Fibroblast of lung (primary cell): ENCODE data around the gene EPHB4. TPM values are rescaled to one million over a fixed set of nuclear protein-coding genes. Genes with fewer than 3 reads are reported as not detected.

Source experiments
- DNase-seq, 2 donors: peaks; one replicate each; pipeline versions ENCODE4 v3.0.0 to v3.0.0-alpha.2; 2010; ENCODE audit warnings: low read depth in 2 of 2
- H2AFZ ChIP-seq: 2 replicates; pipeline ENCODE4 v1.5.1; 2012; ENCODE audit warnings: low read length, control low read depth, inconsistent platforms
- H3K27ac ChIP-seq: 2 replicates; pipeline ENCODE4 v1.5.1; 2011; ENCODE audit warnings: low read length, control low read depth; ENCODE audit not compliant: insufficient read depth
- H3K27me3 ChIP-seq: 2 replicates; pipeline ENCODE4 v1.5.1; 2011; ENCODE audit warnings: mild to moderate bottlenecking, low read length; ENCODE audit not compliant: control insufficient read depth, insufficient read depth
- H3K36me3 ChIP-seq: 2 replicates; pipeline ENCODE4 v1.5.1; 2011; ENCODE audit warnings: low read length; ENCODE audit not compliant: control insufficient read depth, insufficient read depth
- H3K4me1 ChIP-seq: 2 replicates; pipeline ENCODE4 v1.5.1; 2011; ENCODE audit warnings: low read length; ENCODE audit not compliant: control insufficient read depth, insufficient read depth; ENCODE audit errors: extremely low read depth
- H3K4me2 ChIP-seq: 2 replicates; pipeline ENCODE4 v1.5.1; 2011; ENCODE audit warnings: low read length, control low read depth; ENCODE audit not compliant: insufficient read depth; ENCODE audit errors: extremely low read depth
- H3K4me3 ChIP-seq, 4 experiments: fragments of 200-600 bp in 1 of 4; sonication (generic) in 1 of 4; replicated peaks in 1 of 4; 2 replicates each; pipeline ENCODE4 v1.5.1; 2011 to 2016; ENCODE audit warnings: low read length in 4 of 4, low read depth in 3 of 4, mild to moderate bottlenecking in 3 of 4, control low read depth in 2 of 4, inconsistent platforms in 1 of 4, mixed read lengths in 1 of 4; ENCODE audit not compliant: insufficient read depth in 1 of 4; ENCODE audit errors: control extremely low read depth in 1 of 4
- H3K79me2 ChIP-seq: 2 replicates; pipeline ENCODE4 v1.5.1; 2012; ENCODE audit warnings: mild to moderate bottlenecking, low read length, inconsistent platforms; ENCODE audit not compliant: control insufficient read depth, insufficient read depth
- H3K9ac ChIP-seq: 2 replicates; pipeline ENCODE4 v1.5.1; 2011; ENCODE audit warnings: mild to moderate bottlenecking, low read length, control low read depth; ENCODE audit not compliant: insufficient read depth
- H3K9me3 ChIP-seq: 2 replicates; pipeline ENCODE4 v1.5.1; 2012; ENCODE audit warnings: low read depth, low read length; ENCODE audit not compliant: control insufficient read depth, insufficient read depth
- H4K20me1 ChIP-seq: 2 replicates; pipeline ENCODE4 v1.5.1; 2011; ENCODE audit warnings: low read length; ENCODE audit not compliant: control insufficient read depth, insufficient read depth; ENCODE audit errors: extremely low read depth
- CTCF ChIP-seq, 2 donors: IDR thresholded peaks in 1 of 2; conservative IDR thresholded peaks in 1 of 2; 1 replicate in 1 of 2; 2 replicates in 1 of 2; pipeline ENCODE4 v1.5.1; 2011 to 2012; ENCODE audit warnings: low read length in 2 of 2, control low read depth in 1 of 2, inconsistent platforms in 1 of 2, low read depth in 1 of 2, mild to moderate bottlenecking in 1 of 2
- EZH2 ChIP-seq: IDR thresholded peaks from 2 replicates; pipeline ENCODE4 v1.5.1; 2012; ENCODE audit warnings: low read length, control low read depth, mild to moderate bottlenecking; ENCODE audit errors: missing control alignments
- polyA plus RNA-seq, 2 donors: library from polyadenylated mRNA; depleted of rRNA in 1 of 2; stranded (reverse) in 1 of 2; unstranded in 1 of 2; fragments of >200 nt; gene quantifications; 2 replicates each; pipeline ENCODE4 v1.2.1, GENCODE V29; 2011 to 2012; ENCODE audit warnings: missing spikeins in 1 of 2
- total RNA-seq: library from RNA; depleted of rRNA; stranded (reverse); fragments of >200 nt; gene quantifications from 2 replicates; pipeline ENCODE4 v1.2.1, GENCODE V29; 2014

Gene EPHB4
- total and polyA plus RNA-seq, 2 donors (not counting 1 experiment from before 2014, with no cell fraction given), result 28.5 to 98.8 TPM

DNA sequence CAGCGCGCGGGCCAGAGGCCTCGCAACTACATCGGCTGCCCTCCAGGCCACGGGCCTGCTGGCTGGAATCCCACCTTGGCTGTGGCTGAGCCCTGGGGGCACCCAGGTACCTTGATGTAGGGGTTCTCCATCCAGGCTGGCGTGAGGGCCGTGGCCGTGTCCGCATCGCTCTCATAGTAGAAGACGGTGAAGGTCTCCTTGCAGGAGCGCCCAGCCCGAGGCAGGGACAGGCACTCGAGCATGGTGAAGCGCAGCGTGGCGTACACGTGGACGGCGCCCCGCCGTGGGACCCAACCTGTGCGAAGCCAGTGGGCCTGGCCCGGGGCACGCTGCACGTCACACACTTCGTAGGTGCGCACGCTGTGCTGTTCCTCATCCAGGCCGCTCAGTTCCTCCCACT, 3.8 kb downstream of the EPHB4 start:
- no peak overlapping the region for H2AFZ ChIP-seq
- no peaks in the 10 kb centered on the region for H3K9me3 ChIP-seq
- H3K9ac ChIP-seq, result no peak overlapping the region
- peaks cover 24% of the 10 kb centered on the region for H3K36me3 ChIP-seq
- H3K27ac ChIP-seq, result no peak overlapping the region
- H3K79me2 ChIP-seq, result peaks cover 27% of the 10 kb centered on the region
- TF ChIP-seq CTCF (conservative IDR thresholded peaks at IDR 0.05 in 1 of 2, IDR thresholded peaks at IDR 0.05 in 1 of 2; ENCODE audit: low read depth in 1 of 2, low read length in 2 of 2), result no peak
- TF ChIP-seq EZH2, result no peak
- H3K4me3 ChIP-seq, result no peak overlapping the region
- no peaks in the 10 kb centered on the region for H4K20me1 ChIP-seq
- no peaks in the 10 kb centered on the region for H3K27me3 ChIP-seq
- H3K4me1 ChIP-seq, result peaks cover 3% of the 10 kb centered on the region
- no peak overlapping the region for H3K4me2 ChIP-seq
- no peak for DNase-seq

- H3K27ac ChIP-seq, result no peak overlapping the region
- no peaks in the 10 kb centered on the region for H3K9me3 ChIP-seq
- no peak overlapping the region for H2AFZ ChIP-seq
- TF ChIP-seq EZH2, result no peak
- TF ChIP-seq CTCF (conservative IDR thresholded peaks at IDR 0.05 in 1 of 2, IDR thresholded peaks at IDR 0.05 in 1 of 2; ENCODE audit: low read depth in 1 of 2, low read length in 2 of 2), result no peak
- H3K4me1 ChIP-seq, result peaks cover 3% of the 10 kb centered on the region
- H4K20me1 ChIP-seq, result no peaks in the 10 kb centered on the region
- H3K4me2 ChIP-seq, result no peak overlapping the region
- H3K27me3 ChIP-seq, result no peaks in the 10 kb centered on the region
- H3K4me3 ChIP-seq, result no peak overlapping the region
- DNase-seq, result no peak
- H3K9ac ChIP-seq, result no peak overlapping the region
- peaks cover 24% of the 10 kb centered on the region for H3K36me3 ChIP-seq
- peaks cover 27% of the 10 kb centered on the region for H3K79me2 ChIP-seq
Measured at GRCh38 chr7:100823140-100823525, 4.2 kb downstream of the EPHB4 start.

DNA sequence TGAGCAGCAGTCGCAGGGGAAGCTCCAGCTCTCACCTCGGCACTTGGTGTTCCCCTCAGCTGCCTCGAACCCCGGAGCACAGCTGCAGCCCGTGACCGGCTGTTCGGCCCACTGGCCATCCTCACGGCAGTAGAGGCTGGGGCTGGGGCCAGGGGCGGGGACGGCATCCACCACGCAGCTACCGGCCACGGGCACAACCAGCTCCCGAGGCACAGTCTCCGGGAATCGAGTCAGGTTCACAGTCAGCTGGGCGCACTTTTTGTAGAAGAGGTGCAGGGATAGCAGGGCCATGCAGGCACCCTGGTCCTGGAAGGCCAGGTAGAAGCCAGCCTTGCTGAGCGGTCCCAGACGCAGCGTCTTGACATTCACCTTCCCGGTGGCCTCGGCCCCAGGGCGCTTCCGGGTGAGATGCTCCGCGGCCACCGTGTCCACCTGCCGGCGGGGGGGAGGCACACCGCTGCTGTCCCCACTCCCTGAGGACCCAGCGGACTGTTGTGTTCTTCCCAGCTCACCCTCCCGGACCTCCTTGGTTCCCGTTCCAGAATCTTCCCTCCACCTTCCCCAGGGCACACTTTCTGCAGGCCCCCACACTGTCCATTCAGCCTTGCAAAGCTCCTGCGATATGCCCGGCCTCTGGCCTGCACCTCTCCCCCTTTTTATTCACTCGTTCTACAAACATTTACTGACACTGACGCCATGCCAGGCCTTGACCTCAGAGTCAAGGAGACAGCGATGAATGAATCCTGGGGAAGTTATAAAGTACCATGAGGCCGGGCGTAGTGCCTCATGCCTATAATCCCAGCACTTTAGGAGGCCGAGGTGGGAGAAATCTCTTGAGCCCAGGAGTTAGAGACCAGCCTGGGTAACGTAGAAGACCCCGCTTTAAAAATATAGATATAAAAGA, 4.8 kb downstream of the EPHB4 start:
- Histone ChIP-seq H3K9me3 (no peaks in the 10 kb centered on the region), H4K20me1 (no peaks in the 10 kb centered on the region), H3K4me3 (no peak overlapping the region), H3K4me2 (no peak overlapping the region), H3K9ac (no peak overlapping the region), H3K36me3 (peaks cover 24% of the 10 kb centered on the region), H3K4me1 (peaks cover 3% of the 10 kb centered on the region), H2AFZ (no peak overlapping the region), H3K27ac (no peak overlapping the region), H3K27me3 (no peaks in the 10 kb centered on the region), H3K79me2 (peaks cover 27% of the 10 kb centered on the region)
- no peak for DNase-seq
- TF ChIP-seq EZH2 (no peak), CTCF (conservative IDR thresholded peaks at IDR 0.05 in 1 of 2, IDR thresholded peaks at IDR 0.05 in 1 of 2; ENCODE audit: low read depth in 1 of 2, low read length in 2 of 2) (no peak)
